H9 (cell line): ENCODE results near the gene EFNB1. TPM values are rescaled to one million over a fixed set of nuclear protein-coding genes. Genes with fewer than 3 reads are reported as not detected.

Source experiments
- DNase-seq: peaks from one replicate; pipeline ENCODE4 v3.0.0-alpha.2; 2017
- H2AFZ ChIP-seq: one replicate; pipeline ENCODE4 v1.6.1; 2013; ENCODE audit warnings: mild to moderate bottlenecking, low read length, control low read depth, moderate library complexity
- H2AK5ac ChIP-seq: 2 replicates; pipeline ENCODE4 v1.6.1; 2013; ENCODE audit warnings: low read length, control low read depth, mixed read lengths; ENCODE audit not compliant: insufficient read length
- H2BK120ac ChIP-seq: one replicate; pipeline ENCODE4 v1.6.1; 2013; ENCODE audit warnings: low read depth, mild to moderate bottlenecking, low read length, control low read depth, inconsistent platforms; ENCODE audit not compliant: poor library complexity, severe bottlenecking
- H2BK12ac ChIP-seq: 2 replicates; pipeline ENCODE4 v1.6.1; 2013; ENCODE audit warnings: low read length, control low read depth, mixed read lengths, low read depth; ENCODE audit not compliant: insufficient read length
- H2BK15ac ChIP-seq: 2 replicates; pipeline ENCODE4 v1.6.1; 2013; ENCODE audit warnings: low read depth, low read length, control low read depth
- H2BK20ac ChIP-seq: one replicate; pipeline ENCODE4 v1.6.1; 2013; ENCODE audit warnings: low read depth, mild to moderate bottlenecking, low read length, control low read depth, inconsistent platforms; ENCODE audit not compliant: poor library complexity, severe bottlenecking
- H2BK5ac ChIP-seq: 2 replicates; pipeline ENCODE4 v1.6.1; 2013; ENCODE audit warnings: low read length, control low read depth, mixed read lengths; ENCODE audit not compliant: insufficient read length
- H3K14ac ChIP-seq: 2 replicates; pipeline ENCODE4 v1.6.1; 2013; ENCODE audit warnings: low read length, control low read depth; ENCODE audit not compliant: insufficient read depth
- H3K18ac ChIP-seq: 2 replicates; pipeline ENCODE4 v1.6.1; 2013; ENCODE audit warnings: low read depth, mild to moderate bottlenecking, mixed read lengths, low read length, control low read depth; ENCODE audit not compliant: insufficient read length
- H3K23ac ChIP-seq: 2 replicates; pipeline ENCODE4 v1.6.1; 2013; ENCODE audit warnings: low read length, control low read depth, mixed read lengths, low read depth; ENCODE audit not compliant: insufficient read length
- H3K23me2 ChIP-seq: 2 replicates; pipeline ENCODE4 v1.6.1; 2013; ENCODE audit warnings: low read depth, mild to moderate bottlenecking, mixed read lengths, low read length, control low read depth; ENCODE audit not compliant: insufficient read length, poor library complexity, severe bottlenecking
- H3K27ac ChIP-seq: 2 replicates; pipeline ENCODE4 v1.5.1; 2013; ENCODE audit warnings: low read length, control low read depth, mixed read lengths, low read depth; ENCODE audit not compliant: insufficient read length
- H3K27me3 ChIP-seq: 2 replicates; pipeline ENCODE4 v1.6.1; 2013; ENCODE audit warnings: low read length, control low read depth, inconsistent platforms; ENCODE audit not compliant: insufficient read depth
- H3K4ac ChIP-seq: 2 replicates; pipeline ENCODE4 v1.6.1; 2013; ENCODE audit warnings: low read depth, mild to moderate bottlenecking, control low read depth, inconsistent platforms, low read length, moderate library complexity
- H3K4me1 ChIP-seq: 2 replicates; pipeline ENCODE4 v1.6.1; 2013; ENCODE audit warnings: low read length, control low read depth, inconsistent platforms; ENCODE audit not compliant: insufficient read depth
- H3K4me2 ChIP-seq: 2 replicates; pipeline ENCODE4 v1.6.1; 2013; ENCODE audit warnings: low read length, control low read depth, mixed read lengths; ENCODE audit not compliant: insufficient read length, insufficient read depth
- H3K56ac ChIP-seq: 2 replicates; pipeline ENCODE4 v1.6.1; 2013; ENCODE audit warnings: low read depth, mild to moderate bottlenecking, mixed read lengths, low read length, control low read depth; ENCODE audit not compliant: insufficient read length
- H3K79me1 ChIP-seq: 2 replicates; pipeline ENCODE4 v1.6.1; 2013; ENCODE audit warnings: low read depth, mild to moderate bottlenecking, moderate library complexity, low read length, control low read depth, inconsistent platforms; ENCODE audit not compliant: insufficient read depth, poor library complexity, severe bottlenecking
- H3K79me2 ChIP-seq: 2 replicates; pipeline ENCODE4 v1.6.1; 2013; ENCODE audit warnings: low read length, control low read depth, inconsistent platforms; ENCODE audit not compliant: insufficient read depth
- H3K9ac ChIP-seq: 2 replicates; pipeline ENCODE4 v1.6.1; 2013; ENCODE audit warnings: low read length, control low read depth, mixed read lengths; ENCODE audit not compliant: insufficient read length; ENCODE audit errors: extremely low read depth
- H3K9me3 ChIP-seq: one replicate; pipeline ENCODE4 v1.6.1; 2013; ENCODE audit warnings: low read depth, low read length, inconsistent platforms; ENCODE audit not compliant: control insufficient read depth
- H3T11ph ChIP-seq: one replicate; pipeline ENCODE4 v1.6.1; 2013; ENCODE audit warnings: mild to moderate bottlenecking, low read length, control low read depth, inconsistent platforms
- H4K20me1 ChIP-seq: one replicate; pipeline ENCODE4 v1.6.1; 2013; ENCODE audit not compliant: control insufficient read depth, insufficient read length, insufficient read depth
- H4K5ac ChIP-seq: 2 replicates; pipeline ENCODE4 v1.6.1; 2013; ENCODE audit warnings: low read depth, mild to moderate bottlenecking, mixed read lengths, low read length, control low read depth; ENCODE audit not compliant: insufficient read length
- H4K8ac ChIP-seq: replicated peaks from 2 replicates; pipeline ENCODE4 v1.6.1; 2013; ENCODE audit warnings: low read length, control low read depth, mixed read lengths, low read depth; ENCODE audit not compliant: insufficient read length
- H4K91ac ChIP-seq: 2 replicates; pipeline ENCODE4 v1.6.1; 2013; ENCODE audit warnings: low read depth, mild to moderate bottlenecking, moderate library complexity, mixed read lengths, low read length, control low read depth; ENCODE audit not compliant: insufficient read length
- H3K27ac Mint-ChIP-seq, 3 experiments: 2 replicates in 2 of 3; 3 replicates in 1 of 3; pipeline ENCODE4 v1.8.0; 2020 to 2021; ENCODE audit warnings: mixed read lengths in 3 of 3, mild to moderate bottlenecking in 1 of 3, moderate library complexity in 1 of 3
- H3K27me3 Mint-ChIP-seq: 2 replicates; pipeline ENCODE4 v1.8.0; 2021; ENCODE audit warnings: low read depth, mild to moderate bottlenecking, moderate library complexity, mixed read lengths
- H3K36me3 Mint-ChIP-seq, 3 experiments: 2 replicates in 2 of 3; 3 replicates in 1 of 3; pipeline ENCODE4 v1.8.0; 2020 to 2021; ENCODE audit warnings: low read depth in 3 of 3, mixed read lengths in 3 of 3; ENCODE audit not compliant: insufficient read depth in 1 of 3
- H3K4me1 Mint-ChIP-seq, 2 experiments: 2 replicates each; pipeline ENCODE4 v1.8.0; 2020; ENCODE audit warnings: mixed read lengths in 2 of 2
- H3K4me3 Mint-ChIP-seq, 2 experiments: 2 replicates in 1 of 2; 3 replicates in 1 of 2; pipeline ENCODE4 v1.8.0; 2020 to 2021; ENCODE audit warnings: mild to moderate bottlenecking in 2 of 2, mixed read lengths in 2 of 2, moderate library complexity in 1 of 2
- H3K9me3 Mint-ChIP-seq, 2 experiments: 2 replicates in 1 of 2; 3 replicates in 1 of 2; pipeline ENCODE4 v1.8.0; 2020; ENCODE audit warnings: mild to moderate bottlenecking in 2 of 2, mixed read lengths in 2 of 2, moderate library complexity in 1 of 2
- WGBS: extraction: QIAGEN DNeasy Blood & Tissue Kit; methylation state at CpG from one replicate; pipeline ENCODE4 v1.1.7; 2013; ENCODE audit warnings: missing lambda C conversion rate, low lambda C conversion rate, mixed read lengths; ENCODE audit not compliant: insufficient read length; ENCODE audit errors: extremely low coverage; 5-methylcytosine and 5-hydroxymethylcytosine counted together
- total RNA-seq: library from RNA; stranded (reverse); gene quantifications from 2 replicates; pipeline ENCODE4 v1.2.1, GENCODE V29; 2021
- TF ChIP-seq, protein P1 (sequence below): fragments of 200-600 bp; sonication (generic); conservative IDR thresholded peaks from 3 replicates; pipeline ENCODE4 v1.8.0; 2021; ENCODE audit warnings: antibody characterized with exemption, mild to moderate bottlenecking

EFNB1 gene
- total RNA-seq, 1 experiment from 2014 or later: 3.1 TPM

DNA sequence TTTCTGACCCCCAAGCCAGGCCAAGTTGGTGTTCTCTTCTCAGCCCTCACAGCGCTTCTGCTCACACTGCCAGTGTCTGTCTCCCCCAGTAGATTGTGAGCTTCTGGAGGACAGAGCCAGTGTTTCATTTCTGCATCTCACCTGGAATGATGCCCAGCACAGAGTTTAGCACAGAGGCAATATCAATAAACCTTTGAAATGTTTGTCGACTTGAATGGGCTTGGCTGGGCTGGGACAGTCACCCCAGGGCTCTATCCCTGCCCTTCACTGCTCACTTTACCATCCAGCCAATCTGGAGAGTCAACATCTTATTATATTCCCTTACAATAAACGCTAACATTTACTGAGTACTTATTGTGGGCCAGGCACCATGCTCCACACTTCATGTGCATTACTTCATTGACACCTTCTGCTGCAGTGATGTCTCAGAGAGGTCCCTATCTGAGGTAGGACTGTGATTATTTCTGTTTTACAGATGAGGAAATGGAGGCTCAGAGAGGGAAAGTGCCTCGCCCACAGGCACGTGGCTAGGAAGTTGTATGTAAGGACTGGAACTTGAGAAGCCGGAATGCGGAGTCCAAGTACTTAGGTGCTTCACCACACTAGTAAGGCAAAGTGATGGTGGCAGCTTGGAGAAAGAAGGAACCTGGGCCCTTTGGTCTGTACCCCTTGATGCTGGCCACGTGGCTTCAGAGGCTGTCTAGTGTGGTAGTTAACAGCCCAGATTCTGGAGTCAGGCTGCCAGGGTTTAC lies 19.5 kb downstream of the EFNB1 start:
- H3T11ph ChIP-seq: no peak overlapping the region
- H2AK5ac ChIP-seq: no peak overlapping the region
- no peak overlapping the region for H2AFZ ChIP-seq
- DNase-seq: no peak
- no peaks in the 10 kb centered on the region for H3K23me2 ChIP-seq
- H4K5ac ChIP-seq: no peak overlapping the region
- no peak overlapping the region for H2BK15ac ChIP-seq
- no peak overlapping the region; the same call in 1 of the 2 replicates for H3K14ac ChIP-seq
- no peak overlapping the region for H3K4me2 ChIP-seq
- H3K27me3 Mint-ChIP-seq: peaks cover 43% of the 10 kb centered on the region
- no CpG with 5 or more reads among the region's 8 CpGs for WGBS
- no peak overlapping the region for H3K18ac ChIP-seq
- no peak overlapping the region for H4K8ac ChIP-seq
- no peak overlapping the region for H3K4ac ChIP-seq
- H3K4me1 Mint-ChIP-seq: peaks cover 34 to 50% of the 10 kb centered on the region in 2 experiments
- peaks cover 15% of the 10 kb centered on the region for H3K27me3 ChIP-seq
- no peaks in the 10 kb centered on the region for H3K9me3 ChIP-seq
- H3K9ac ChIP-seq: no peak overlapping the region
- H3K4me1 ChIP-seq: peaks cover 4% of the 10 kb centered on the region; the same call in 1 of the 2 replicates
- H3K9me3 Mint-ChIP-seq: peaks cover 57 to 66% of the 10 kb centered on the region in 2 experiments
- peaks cover 0 to 9% (median 4%) of the 10 kb centered on the region in 3 experiments; a peak in 4 of 7 replicates for H3K36me3 Mint-ChIP-seq
- H4K91ac ChIP-seq: no peak overlapping the region
- H3K27ac Mint-ChIP-seq: no peak overlapping the region
- no peak overlapping the region for H2BK5ac ChIP-seq
- no peak overlapping the region for H2BK12ac ChIP-seq
- H3K79me2 ChIP-seq: no peaks in the 10 kb centered on the region
- no peaks in the 10 kb centered on the region for H4K20me1 ChIP-seq
- H3K27ac ChIP-seq: no peak overlapping the region
- H3K56ac ChIP-seq: no peak overlapping the region
- no peak overlapping the region for H3K23ac ChIP-seq
- H3K4me3 Mint-ChIP-seq: no peak overlapping the region
- no peak overlapping the region for H2BK20ac ChIP-seq
- H2BK120ac ChIP-seq: no peak overlapping the region
- no peaks in the 10 kb centered on the region for H3K79me1 ChIP-seq
- TF ChIP-seq, protein P1, sequence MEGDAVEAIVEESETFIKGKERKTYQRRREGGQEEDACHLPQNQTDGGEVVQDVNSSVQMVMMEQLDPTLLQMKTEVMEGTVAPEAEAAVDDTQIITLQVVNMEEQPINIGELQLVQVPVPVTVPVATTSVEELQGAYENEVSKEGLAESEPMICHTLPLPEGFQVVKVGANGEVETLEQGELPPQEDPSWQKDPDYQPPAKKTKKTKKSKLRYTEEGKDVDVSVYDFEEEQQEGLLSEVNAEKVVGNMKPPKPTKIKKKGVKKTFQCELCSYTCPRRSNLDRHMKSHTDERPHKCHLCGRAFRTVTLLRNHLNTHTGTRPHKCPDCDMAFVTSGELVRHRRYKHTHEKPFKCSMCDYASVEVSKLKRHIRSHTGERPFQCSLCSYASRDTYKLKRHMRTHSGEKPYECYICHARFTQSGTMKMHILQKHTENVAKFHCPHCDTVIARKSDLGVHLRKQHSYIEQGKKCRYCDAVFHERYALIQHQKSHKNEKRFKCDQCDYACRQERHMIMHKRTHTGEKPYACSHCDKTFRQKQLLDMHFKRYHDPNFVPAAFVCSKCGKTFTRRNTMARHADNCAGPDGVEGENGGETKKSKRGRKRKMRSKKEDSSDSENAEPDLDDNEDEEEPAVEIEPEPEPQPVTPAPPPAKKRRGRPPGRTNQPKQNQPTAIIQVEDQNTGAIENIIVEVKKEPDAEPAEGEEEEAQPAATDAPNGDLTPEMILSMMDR: no peak
